ENCODE results near the gene GRIN1. TPM values are rescaled to one million over a fixed set of nuclear protein-coding genes. Genes with fewer than 3 reads are reported as not detected.

The GRIN1 gene
- total and polyA plus RNA-seq, 2 experiments from 2014 or later: not detected

DNA sequence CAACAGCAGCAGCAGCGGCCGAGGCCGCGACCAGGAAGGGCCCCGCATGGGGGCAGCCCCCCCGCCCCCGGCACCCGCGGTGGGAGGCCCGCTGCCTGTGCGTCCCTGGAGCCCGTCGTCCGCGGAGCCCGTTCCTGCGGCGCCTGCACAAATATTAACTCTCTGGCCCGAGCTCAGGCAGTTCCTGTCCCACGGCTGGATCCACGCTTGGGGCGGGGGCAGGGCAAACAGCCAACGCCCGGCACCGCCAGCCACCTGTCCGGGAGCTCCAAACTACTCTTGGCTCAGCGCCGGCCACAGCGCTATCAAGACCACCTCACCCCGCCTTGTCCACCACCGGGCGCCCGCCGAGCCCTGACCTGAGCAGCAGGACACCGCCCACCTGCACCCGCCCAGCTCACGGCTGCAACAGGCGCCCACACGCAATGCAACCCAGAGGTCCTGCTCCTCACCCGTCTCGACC, 31.0 kb downstream of the GRIN1 start, which contains the start of gene LRRC26:
LRRC26 (minus strand) TSS at position 156 of the 463 bp plus-strand sequence; CDS start at position 48, 108 bp downstream.
- Histone ChIP-seq H2AFZ (no peak within 1 kb of the TSS), H3K9me3 (ENCODE audit: low read depth) (no peaks in the 10 kb centered on the region), H3K27me3 (peaks cover 62% of the 10 kb centered on the region), H4K20me1 (ENCODE audit: insufficient read depth, poor library complexity, severe bottlenecking) (no peaks in the 10 kb centered on the region), H3K27ac (no peak within 1 kb of the TSS), H3K4me2 (peak within 1 kb of the TSS; percentile 80), H3K4me3 (no peak within 1 kb of the TSS), H3K9me2 (replicated peaks; ENCODE audit: insufficient read depth) (no peaks in the 10 kb centered on the region), H3K36me3 (replicated peaks; ENCODE audit: insufficient read depth, low read depth) (no peaks in the 10 kb centered on the region), H3K4me1 (ENCODE audit: insufficient read depth) (peaks cover 17% of the 10 kb centered on the region), H3K79me2 (no peaks in the 10 kb centered on the region)
- WGBS (ENCODE audit: low lambda C conversion rate, missing lambda C conversion rate): 21% methylated on average over 35 of the region's 41 CpGs
- no peak for DNase-seq (ENCODE audit: low spot score)
- TF ChIP-seq EZH2 (IDR thresholded peaks at IDR 0.05; ENCODE audit: borderline replicate concordance): no peak
- no peak for TF ChIP-seq EZH2phosphoT487 (IDR thresholded peaks at IDR 0.05; ENCODE audit: low read depth, severe bottlenecking, unreplicated experiment)
- TF ChIP-seq CTCF (IDR thresholded peaks at IDR 0.05; ENCODE audit: poor library complexity): no peak

GRCh38 chr9:137170486-137171148, 31.7 kb downstream of the GRIN1 start:
- Histone ChIP-seq H3K27me3 (peaks cover 57% of the 10 kb centered on the region), H3K4me1 (ENCODE audit: insufficient read depth) (peaks cover 17% of the 10 kb centered on the region)

DNA sequence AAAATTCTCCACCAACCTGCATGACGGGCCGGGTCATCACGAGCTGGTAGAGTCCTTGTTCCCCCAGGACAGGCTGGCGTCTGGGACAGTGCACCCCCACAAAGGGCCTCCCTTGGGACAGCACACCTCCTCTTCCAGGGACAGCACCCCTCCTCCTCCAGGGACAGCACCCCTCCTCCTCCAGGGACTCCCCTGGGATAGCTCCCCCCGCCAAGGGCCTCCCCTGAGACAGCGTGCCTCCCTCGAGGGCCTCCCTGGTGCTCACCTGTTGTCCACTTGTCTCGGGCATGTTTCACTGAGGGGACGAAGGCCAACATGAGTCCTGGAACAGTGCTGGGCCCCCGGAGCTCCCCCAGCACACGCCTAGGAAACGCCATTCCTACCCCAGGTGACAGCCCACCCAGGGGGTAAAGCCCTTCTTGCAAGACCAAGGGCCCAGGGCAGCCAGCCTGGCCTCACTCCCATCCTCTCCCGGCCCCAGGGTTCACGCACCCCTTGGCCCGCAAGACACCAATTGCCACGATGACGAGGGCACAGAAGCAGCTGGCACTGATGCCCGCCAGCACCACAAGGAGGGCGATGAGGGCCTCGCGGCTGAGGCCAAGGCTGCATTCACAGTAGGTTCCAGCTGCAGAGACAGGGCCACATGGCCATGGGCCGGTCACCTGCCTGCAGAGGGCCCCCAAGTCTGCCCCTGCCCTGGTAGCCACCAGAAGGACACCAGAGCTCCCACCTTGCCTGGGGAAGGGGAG, 32.4 kb downstream of the GRIN1 start:
- TF ChIP-seq EZH2phosphoT487 (IDR thresholded peaks at IDR 0.05; ENCODE audit: low read depth, severe bottlenecking, unreplicated experiment) (no peak), CTCF (IDR thresholded peaks at IDR 0.05; ENCODE audit: poor library complexity) (no peak), EZH2 (IDR thresholded peaks at IDR 0.05; ENCODE audit: borderline replicate concordance) (no peak)
- Histone ChIP-seq H3K9me2 (replicated peaks; ENCODE audit: insufficient read depth) (no peaks in the 10 kb centered on the region), H3K4me1 (ENCODE audit: insufficient read depth) (peaks cover 17% of the 10 kb centered on the region), H3K4me2 (no peak overlapping the region), H3K79me2 (no peaks in the 10 kb centered on the region), H2AFZ (no peak overlapping the region), H3K27me3 (peaks cover 50% of the 10 kb centered on the region), H3K36me3 (replicated peaks; ENCODE audit: insufficient read depth, low read depth) (no peaks in the 10 kb centered on the region), H4K20me1 (ENCODE audit: insufficient read depth, poor library complexity, severe bottlenecking) (no peaks in the 10 kb centered on the region), H3K27ac (no peak overlapping the region), H3K4me3 (no peak overlapping the region), H3K9me3 (ENCODE audit: low read depth) (no peaks in the 10 kb centered on the region)
- WGBS (ENCODE audit: low lambda C conversion rate, missing lambda C conversion rate): 86% methylated on average over 21 of the region's 22 CpGs
- no peak for DNase-seq (ENCODE audit: low spot score)

More at GRCh38 chr9:137170486-137171148, 31.7 kb downstream of the GRIN1 start:
- no peaks in the 10 kb centered on the region for H3K9me2 ChIP-seq (replicated peaks; ENCODE audit: insufficient read depth)
- no peak overlapping the region for H3K27ac ChIP-seq
- H3K4me2 ChIP-seq: no peak overlapping the region
- WGBS (ENCODE audit: low lambda C conversion rate, missing lambda C conversion rate): 66% methylated on average over 14 of the region's 14 CpGs
- no peak overlapping the region for H3K4me3 ChIP-seq
- no peaks in the 10 kb centered on the region for H4K20me1 ChIP-seq (ENCODE audit: insufficient read depth, poor library complexity, severe bottlenecking)
- no peak for DNase-seq (ENCODE audit: low spot score)
- no peaks in the 10 kb centered on the region for H3K79me2 ChIP-seq
- H2AFZ ChIP-seq: no peak overlapping the region
- TF ChIP-seq EZH2 (IDR thresholded peaks at IDR 0.05; ENCODE audit: borderline replicate concordance) (no peak), EZH2phosphoT487 (IDR thresholded peaks at IDR 0.05; ENCODE audit: low read depth, severe bottlenecking, unreplicated experiment) (no peak), CTCF (IDR thresholded peaks at IDR 0.05; ENCODE audit: poor library complexity) (no peak)
- H3K9me3 ChIP-seq (ENCODE audit: low read depth): no peaks in the 10 kb centered on the region
- no peaks in the 10 kb centered on the region for H3K36me3 ChIP-seq (replicated peaks; ENCODE audit: insufficient read depth, low read depth)

Data from hepatocyte (in vitro differentiated cells).